OCI-LY3 (cell line): ENCODE results near the gene TEAD3.

Source experiments
- CTCF ChIP-seq: fragments of 200-600, 300-600 bp; sonication (generic); IDR thresholded peaks from 2 replicates; pipeline ENCODE4 v1.5.1; 2014; ENCODE audit warnings: antibody characterized with exemption, low read length, low read depth
- EZH2phosphoT487 ChIP-seq: fragments of 200-600 bp; shearing (Covaris generic); IDR thresholded peaks from 2 replicates; pipeline ENCODE4 v1.6.1; 2018; ENCODE audit warnings: antibody characterized with exemption, mixed run types, low read depth

GRCh38 chr6:35491558-35492257 is 5.2 kb downstream of the TEAD3 start:
- TF ChIP-seq CTCF (no peak), EZH2phosphoT487 (no peak)
